D721Med (cell line): ENCODE results near the gene B3GLCT.

ENCODE experiments used
- DNase-seq: peaks from one replicate; pipeline ENCODE4 v3.0.0; 2011; ENCODE audit warnings: low spot score; ENCODE audit not compliant: insufficient read length
- FAIRE-seq: peaks from 2 replicates; lab custom pipeline; 2011; peaks lifted over from hg19 to GRCh38; lab: Jason Lieb, UNC
- CTCF ChIP-seq: IDR thresholded peaks from 2 replicates; pipeline ENCODE4 v1.5.1; 2012; ENCODE audit warnings: mild to moderate bottlenecking, control low read depth; ENCODE audit not compliant: insufficient read depth; ENCODE audit errors: missing control alignments

Gene B3GLCT

GRCh38 chr13:31310356-31310755 lies 110.6 kb downstream of the B3GLCT start:
- DNase-seq, result no peak
- FAIRE-seq, result no peak
- TF ChIP-seq CTCF, result no peak

- no peak for FAIRE-seq
- TF ChIP-seq CTCF, result no peak
- no peak for DNase-seq
These were observed 111.0 kb downstream of the B3GLCT start for GRCh38 chr13:31310786-31311185.

GRCh38 chr13:31311921-31312320 lies 112.1 kb downstream of the B3GLCT start:
- TF ChIP-seq CTCF, result no peak
- no peak for DNase-seq
- FAIRE-seq, result no peak

GRCh38 chr13:31314961-31315360 lies 115.2 kb downstream of the B3GLCT start:
- no peak for DNase-seq
- FAIRE-seq, result no peak
- no peak for TF ChIP-seq CTCF

DNA sequence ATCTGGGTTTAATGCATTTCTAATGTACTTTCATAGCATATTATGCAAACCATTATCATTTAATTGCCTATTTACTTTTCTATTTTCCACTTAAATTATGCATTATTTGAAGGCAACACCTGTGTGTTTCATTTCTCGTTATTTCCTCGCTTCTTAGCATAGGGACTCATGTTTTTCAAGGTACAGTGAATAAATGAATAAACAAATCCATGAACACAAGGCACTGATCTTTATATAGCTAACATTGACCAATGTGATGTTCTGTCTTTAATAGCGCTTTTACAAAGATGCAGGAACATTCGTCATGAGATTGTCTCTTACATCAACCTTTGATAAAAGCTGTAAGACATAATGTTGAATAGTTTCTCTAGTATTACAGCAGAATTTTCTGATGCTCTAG lies 121.2 kb downstream of the B3GLCT start:
- FAIRE-seq (no peak), DNase-seq (no peak)
- TF ChIP-seq CTCF, result no peak

DNA sequence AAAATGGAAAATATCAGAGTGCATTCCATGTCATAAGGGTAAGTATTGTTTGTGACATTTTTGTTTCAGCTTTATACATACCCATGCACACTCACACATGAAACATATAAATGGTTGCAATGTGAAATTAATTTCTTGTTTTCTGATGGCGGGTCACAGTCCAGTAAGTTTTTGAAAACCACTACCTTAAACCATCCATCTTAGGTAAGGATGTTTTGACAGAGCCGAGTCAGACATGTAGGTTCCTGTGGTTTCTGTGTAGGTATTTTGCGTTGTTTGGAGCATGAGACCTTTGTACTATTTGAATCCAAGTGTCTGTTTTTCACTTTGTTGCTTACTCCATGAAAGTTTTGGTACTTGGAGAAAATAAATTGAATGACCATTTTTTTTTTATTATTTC lies 121.7 kb downstream of the B3GLCT start:
- no peak for FAIRE-seq
- no peak for TF ChIP-seq CTCF
- no peak for DNase-seq

GRCh38 chr13:31322026-31322425 lies 122.3 kb downstream of the B3GLCT start:
- DNase-seq (no peak), FAIRE-seq (no peak)
- TF ChIP-seq CTCF, result no peak
